Endothelial cell of umbilical vein (primary cell): ENCODE data around the gene RUNDC3A. TPM values are rescaled to one million over a fixed set of nuclear protein-coding genes. Genes with fewer than 3 reads are reported as not detected.

Source experiments
- BruUV-seq: library from RNA; stranded (reverse); fragments of 400-500 nt; replicated peaks from 2 replicates; lab custom pipeline; 2021; lab: Mats Ljungman, UMichigan
- CTCF ChIA-PET: fragments of 300-600, 350-600 bp; sonication (Branson Sonifier 250); formaldehyde crosslinking; loops from one replicate; lab custom pipeline; 2021; ENCODE audit warnings: antibody characterized with exemption, inconsistent platforms; lab: Charles Lee
- POLR2A ChIA-PET: fragments of 300-600, 350-600 bp; sonication (Branson Sonifier 250); formaldehyde crosslinking; loops from one replicate; lab custom pipeline; 2021; ENCODE audit warnings: antibody characterized with exemption, inconsistent platforms; lab: Charles Lee
- DNase-seq: peaks from one replicate; pipeline ENCODE4 v3.0.0-alpha.2; 2011; ENCODE audit warnings: low read depth, low spot score
- FAIRE-seq: peaks from 2 replicates; lab custom pipeline; 2011; peaks lifted over from hg19 to GRCh38; lab: Jason Lieb, UNC
- H2AFZ ChIP-seq: 2 replicates; pipeline ENCODE4 v1.6.0; 2012; ENCODE audit warnings: low read depth, low read length, control low read depth, inconsistent platforms
- H3K27ac ChIP-seq: 2 replicates; pipeline ENCODE4 v1.5.1; 2011; ENCODE audit warnings: low read depth, mild to moderate bottlenecking, control low read depth, low read length, moderate library complexity; ENCODE audit not compliant: insufficient read depth
- H3K27me3 ChIP-seq, 2 experiments: 2 replicates each; pipeline versions ENCODE4 v1.6.0 to v1.6.1; 2011; ENCODE audit warnings: low read length in 2 of 2, mixed read lengths in 1 of 2; ENCODE audit not compliant: control insufficient read depth in 2 of 2, insufficient read depth in 2 of 2
- H3K36me3 ChIP-seq, 2 experiments: 2 replicates in 1 of 2; 3 replicates in 1 of 2; pipeline ENCODE4 v1.5.1; 2011; ENCODE audit warnings: low read length in 2 of 2, mild to moderate bottlenecking in 1 of 2, moderate library complexity in 1 of 2; ENCODE audit not compliant: control insufficient read depth in 2 of 2, insufficient read depth in 2 of 2; ENCODE audit errors: extremely low read depth in 1 of 2
- H3K4me1 ChIP-seq: 3 replicates; pipeline ENCODE4 v1.5.1; 2011; ENCODE audit warnings: mild to moderate bottlenecking, low read length; ENCODE audit not compliant: control insufficient read depth, insufficient read depth; ENCODE audit errors: extremely low read depth
- H3K4me2 ChIP-seq: 2 replicates; pipeline ENCODE4 v1.6.1; 2011; ENCODE audit warnings: low read length, control low read depth, mixed read lengths; ENCODE audit not compliant: insufficient read depth
- H3K4me3 ChIP-seq, 3 experiments: fragments of 200-600 bp in 1 of 3; sonication (generic), shearing (Covaris generic) in 1 of 3; replicated peaks in 1 of 3; 2 replicates each; pipeline ENCODE4 v1.5.1; 2011 to 2016; ENCODE audit warnings: control low read depth in 3 of 3, low read length in 3 of 3, mild to moderate bottlenecking in 2 of 3, inconsistent platforms in 1 of 3, low read depth in 1 of 3, moderate library complexity in 1 of 3; ENCODE audit not compliant: insufficient read depth in 1 of 3
- H3K79me2 ChIP-seq: 2 replicates; pipeline ENCODE4 v1.6.0; 2012; ENCODE audit warnings: low read length, inconsistent platforms; ENCODE audit not compliant: control insufficient read depth, insufficient read depth
- H3K9ac ChIP-seq: replicated peaks from 2 replicates; pipeline ENCODE3; 2011; ENCODE audit warnings: low read length, control low read depth; ENCODE audit not compliant: insufficient read depth; ENCODE audit errors: extremely low read depth
- H3K9me1 ChIP-seq: replicated peaks from 3 replicates; pipeline ENCODE4 v1.6.0; 2011; ENCODE audit warnings: mild to moderate bottlenecking, low read length; ENCODE audit not compliant: control insufficient read depth, insufficient read depth; ENCODE audit errors: extremely low read depth
- H3K9me3 ChIP-seq: replicated peaks from 2 replicates; pipeline ENCODE4 v1.5.1; 2012; ENCODE audit warnings: low read length, inconsistent platforms; ENCODE audit not compliant: control insufficient read depth, insufficient read depth
- H4K20me1 ChIP-seq: replicated peaks from 2 replicates; pipeline ENCODE3; 2011; ENCODE audit warnings: mild to moderate bottlenecking, low read length; ENCODE audit not compliant: control insufficient read depth, insufficient read depth; ENCODE audit errors: extremely low read depth
- CTCF ChIP-seq, 2 donors: IDR thresholded peaks; 1 replicate in 1 of 2; 2 replicates in 1 of 2; pipeline ENCODE4 v1.5.1; 2011; ENCODE audit warnings: low read length in 2 of 2, mild to moderate bottlenecking in 2 of 2, moderate library complexity in 2 of 2, control low read depth in 1 of 2, inconsistent platforms in 1 of 2, low read depth in 1 of 2; ENCODE audit not compliant: insufficient read depth in 1 of 2; ENCODE audit errors: extremely low read depth in 1 of 2
- FOS ChIP-seq: IDR thresholded peaks from 2 replicates; pipeline ENCODE4 v1.6.1; 2011; ENCODE audit warnings: mild to moderate bottlenecking, low read length, moderate library complexity, borderline replicate concordance; ENCODE audit not compliant: insufficient read depth
- MAX ChIP-seq: IDR thresholded peaks from 2 replicates; pipeline ENCODE4 v1.6.1; 2011; ENCODE audit not compliant: insufficient read depth, insufficient read length
- dilution Hi-C: fragments of 300-500 bp; cut with MboI; formaldehyde crosslinking; loops from one replicate; pipeline ENCODE4 v1.15.0; 2019; ENCODE audit warnings: low sequenced_read_pairs; ENCODE audit not compliant: extremely low pct_ligation_motif_present
- intact Hi-C: fragments of 100-400 bp; cut with micrococcal nuclease; formaldehyde crosslinking; loops from one replicate; pipeline ENCODE4 v1.10.0; 2022
- polyA plus RNA-seq, 4 experiments: library from polyadenylated mRNA; depleted of rRNA in 3 of 4; stranded (reverse) in 3 of 4; unstranded in 1 of 4; fragments of >200 nt; gene quantifications; 2 replicates each; pipeline versions ENCODE4 v1.2.1 to v1.2.3, GENCODE V29; 2011 to 2012; ENCODE audit warnings: missing spikeins in 1 of 4
- total RNA-seq: library from RNA; stranded (reverse); gene quantifications from 2 replicates; pipeline ENCODE4 v1.2.3, GENCODE V29; 2021

RUNDC3A gene
- total and polyA plus RNA-seq, 2 donors (not counting 3 experiments of a cell fraction or from before 2014, with no cell fraction given), result 0.12 TPM; not detected in 1

GRCh38 chr17:44280392-44280937, 27.9 kb upstream of the RUNDC3A start:
- Histone ChIP-seq H3K9me1 (no peaks in the 10 kb centered on the region), H3K4me3 (no peak overlapping the region), H3K4me1 (peaks cover 15% of the 10 kb centered on the region), H2AFZ (peak overlapping the region; percentile 6), H4K20me1 (no peaks in the 10 kb centered on the region), H3K9ac (peak overlapping the region; percentile 39), H3K27ac (peak overlapping the region; percentile 69), H3K4me2 (no peak overlapping the region), H3K9me3 (no peaks in the 10 kb centered on the region), H3K79me2 (no peaks in the 10 kb centered on the region), H3K36me3 (no peaks in the 10 kb centered on the region), H3K27me3 (no peaks in the 10 kb centered on the region)
- TF ChIP-seq MAX, result no peak
- BruUV-seq, result no TSS peak
- intact Hi-C loops (no loop called here), dilution Hi-C loops (no loop called here)
- POLR2A ChIA-PET, result interaction anchor here (0.6 kb wide), 1 partner anchor 136 kb away, joined by 3 read pairs; no protein-coding TSS in a partner anchor
- CTCF ChIA-PET, result interaction anchor here (1.0 to 1.8 kb wide), 3 partner anchors 31 to 70 kb away, joined by 3 to 5 read pairs (median 3); no protein-coding TSS in a partner anchor
- DNase-seq, result no peak
- FAIRE-seq, result no peak

- Histone ChIP-seq H4K20me1 (no peaks in the 10 kb centered on the region), H3K27ac (no peak overlapping the region), H3K9ac (no peak overlapping the region), H3K4me1 (peaks cover 15% of the 10 kb centered on the region), H3K9me3 (no peaks in the 10 kb centered on the region), H2AFZ (no peak overlapping the region), H3K9me1 (no peaks in the 10 kb centered on the region), H3K4me2 (no peak overlapping the region), H3K27me3 (no peaks in the 10 kb centered on the region), H3K36me3 (no peaks in the 10 kb centered on the region), H3K4me3 (no peak overlapping the region), H3K79me2 (no peaks in the 10 kb centered on the region)
- no TSS peak for BruUV-seq
- dilution Hi-C loops, result no loop called here
- TF ChIP-seq FOS (no peak), CTCF (IDR thresholded peaks at IDR 0.05; ENCODE audit: extremely low read depth in 1 of 2, insufficient read depth in 1 of 2, low read depth in 1 of 2, low read length in 2 of 2) (no peak), MAX (no peak)
- POLR2A ChIA-PET, result interaction anchor here (0.5 kb wide), 1 partner anchor 82 kb away, joined by 5 read pairs; the partner anchor contains the start of gene ATXN7L3
- intact Hi-C loops, result no loop called here
- FAIRE-seq (no peak), DNase-seq (no peak)
- CTCF ChIA-PET, result interaction anchor here (0.7 to 1.4 kb wide), 3 partner anchors 18 to 82 kb away, joined by 3 read pairs; partner anchors contain the start of gene FAM171A2
These were observed 26.8 kb upstream of the RUNDC3A start for GRCh38 chr17:44281570-44281969.
